ENCODE measurements around the gene CTNND2. TPM values are rescaled to one million over a fixed set of nuclear protein-coding genes. Genes with fewer than 3 reads are reported as not detected.

Gene CTNND2
- total RNA-seq, 1 experiment from 2014 or later, result 1.7 TPM

GRCh38 chr5:11177999-11178711, 726.1 kb downstream of the CTNND2 start:
- DNase-seq (ENCODE audit: low read depth), result no peak

GRCh38 chr5:11174591-11174990, 729.7 kb downstream of the CTNND2 start:
- DNase-seq (ENCODE audit: low read depth), result no peak

GRCh38 chr5:11172484-11172883, 731.8 kb downstream of the CTNND2 start:
- no peak for DNase-seq (ENCODE audit: low read depth)

GRCh38 chr5:11171236-11171635, 733.0 kb downstream of the CTNND2 start:
- DNase-seq (ENCODE audit: low read depth), result no peak

GRCh38 chr5:11166923-11167322, 737.3 kb downstream of the CTNND2 start:
- peak; percentile 24 for DNase-seq (ENCODE audit: low read depth)

- no peak for DNase-seq (ENCODE audit: low read depth)
Measured at GRCh38 chr5:11164531-11165294, 739.5 kb downstream of the CTNND2 start.

- no peak for DNase-seq (ENCODE audit: low read depth)
Measured at GRCh38 chr5:11157132-11157531, 747.1 kb downstream of the CTNND2 start.

GRCh38 chr5:11153670-11154382, 750.4 kb downstream of the CTNND2 start:
- no peak for DNase-seq (ENCODE audit: low read depth)

GRCh38 chr5:11152368-11152767, 751.9 kb downstream of the CTNND2 start:
- DNase-seq (ENCODE audit: low read depth), result no peak

- DNase-seq (ENCODE audit: low read depth), result no peak
Measured at GRCh38 chr5:11150976-11151375, 753.3 kb downstream of the CTNND2 start.

- peak; percentile 65 for DNase-seq (ENCODE audit: low read depth)
Measured at GRCh38 chr5:11148810-11149539, 755.3 kb downstream of the CTNND2 start.

GRCh38 chr5:11146171-11146570, 758.1 kb downstream of the CTNND2 start:
- peak; percentile 73 for DNase-seq (ENCODE audit: low read depth)

- peak; percentile 51 for DNase-seq (ENCODE audit: low read depth)
Measured at GRCh38 chr5:11143456-11144267, 760.6 kb downstream of the CTNND2 start.

- peak; percentile 65 for DNase-seq (ENCODE audit: low read depth)
Measured at GRCh38 chr5:11139217-11139865, 764.9 kb downstream of the CTNND2 start.

- DNase-seq (ENCODE audit: low read depth), result no peak
Measured at GRCh38 chr5:11130131-11130530, 774.1 kb downstream of the CTNND2 start.

GRCh38 chr5:11128021-11128420, 776.2 kb downstream of the CTNND2 start:
- no peak for DNase-seq (ENCODE audit: low read depth)

GRCh38 chr5:11126844-11127243, 777.4 kb downstream of the CTNND2 start:
- no peak for DNase-seq (ENCODE audit: low read depth)

GRCh38 chr5:11121885-11122284, 782.4 kb downstream of the CTNND2 start:
- no peak for DNase-seq (ENCODE audit: low read depth)

GRCh38 chr5:11110128-11110527, 794.1 kb downstream of the CTNND2 start:
- peak; percentile 2 for DNase-seq (ENCODE audit: low read depth)

GRCh38 chr5:11105696-11106095, 798.5 kb downstream of the CTNND2 start:
- DNase-seq (ENCODE audit: low read depth), result no peak

Measured in M059J (cell line).